Bronchial epithelial cell (primary cell): ENCODE results near the gene DUSP22. TPM values are rescaled to one million over a fixed set of nuclear protein-coding genes. Genes with fewer than 3 reads are reported as not detected.
A peak's percentile ranks its signal among the peaks of the same experiment; 100 is the strongest.
"Not testable (repeated sequence)": the region's sequence is repeated elsewhere in the genome, so short reads cannot be mapped to it uniquely, and the experiment has no call there.

ENCODE experiments used
- DNase-seq: peaks from one replicate; pipeline ENCODE4 v3.0.0-alpha.2; 2010; ENCODE audit warnings: low read depth
- FAIRE-seq: peaks from 2 replicates; lab custom pipeline; 2011; peaks lifted over from hg19 to GRCh38; lab: Jason Lieb, UNC
- H3K27me3 ChIP-seq: 2 replicates; pipeline ENCODE4 v1.5.1; 2011; ENCODE audit warnings: low read length; ENCODE audit not compliant: control insufficient read depth, insufficient read depth
- H3K36me3 ChIP-seq: 2 replicates; pipeline ENCODE4 v1.5.1; 2011; ENCODE audit warnings: low read length; ENCODE audit not compliant: control insufficient read depth, insufficient read depth
- H3K4me3 ChIP-seq: 2 replicates; pipeline ENCODE4 v1.5.1; 2011; ENCODE audit warnings: mild to moderate bottlenecking, low read depth, low read length, control low read depth
- total RNA-seq: library from RNA; depleted of rRNA; stranded (reverse); fragments of >200 nt; gene quantifications from 2 replicates; pipeline ENCODE4 v1.2.1, GENCODE V29; 2014
- TF ChIP-seq, protein P1 (sequence below): IDR thresholded peaks from 2 replicates; pipeline ENCODE4 v1.5.1; 2011; ENCODE audit warnings: mild to moderate bottlenecking, moderate library complexity, low read length, control low read depth, inconsistent platforms; ENCODE audit not compliant: insufficient read depth, severe bottlenecking

The DUSP22 gene
- total RNA-seq, 1 donor from 2014 or later, result 33.7 TPM

GRCh38 chr6:367891-368630, 75.8 kb downstream of the DUSP22 start:
- no peak for FAIRE-seq
- no peaks in the 10 kb centered on the region for H3K36me3 ChIP-seq
- no peak overlapping the region for H3K4me3 ChIP-seq
- TF ChIP-seq, protein P1, sequence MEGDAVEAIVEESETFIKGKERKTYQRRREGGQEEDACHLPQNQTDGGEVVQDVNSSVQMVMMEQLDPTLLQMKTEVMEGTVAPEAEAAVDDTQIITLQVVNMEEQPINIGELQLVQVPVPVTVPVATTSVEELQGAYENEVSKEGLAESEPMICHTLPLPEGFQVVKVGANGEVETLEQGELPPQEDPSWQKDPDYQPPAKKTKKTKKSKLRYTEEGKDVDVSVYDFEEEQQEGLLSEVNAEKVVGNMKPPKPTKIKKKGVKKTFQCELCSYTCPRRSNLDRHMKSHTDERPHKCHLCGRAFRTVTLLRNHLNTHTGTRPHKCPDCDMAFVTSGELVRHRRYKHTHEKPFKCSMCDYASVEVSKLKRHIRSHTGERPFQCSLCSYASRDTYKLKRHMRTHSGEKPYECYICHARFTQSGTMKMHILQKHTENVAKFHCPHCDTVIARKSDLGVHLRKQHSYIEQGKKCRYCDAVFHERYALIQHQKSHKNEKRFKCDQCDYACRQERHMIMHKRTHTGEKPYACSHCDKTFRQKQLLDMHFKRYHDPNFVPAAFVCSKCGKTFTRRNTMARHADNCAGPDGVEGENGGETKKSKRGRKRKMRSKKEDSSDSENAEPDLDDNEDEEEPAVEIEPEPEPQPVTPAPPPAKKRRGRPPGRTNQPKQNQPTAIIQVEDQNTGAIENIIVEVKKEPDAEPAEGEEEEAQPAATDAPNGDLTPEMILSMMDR, result no peak
- peaks cover 5% of the 10 kb centered on the region for H3K27me3 ChIP-seq
- DNase-seq, result no peak

DNA sequence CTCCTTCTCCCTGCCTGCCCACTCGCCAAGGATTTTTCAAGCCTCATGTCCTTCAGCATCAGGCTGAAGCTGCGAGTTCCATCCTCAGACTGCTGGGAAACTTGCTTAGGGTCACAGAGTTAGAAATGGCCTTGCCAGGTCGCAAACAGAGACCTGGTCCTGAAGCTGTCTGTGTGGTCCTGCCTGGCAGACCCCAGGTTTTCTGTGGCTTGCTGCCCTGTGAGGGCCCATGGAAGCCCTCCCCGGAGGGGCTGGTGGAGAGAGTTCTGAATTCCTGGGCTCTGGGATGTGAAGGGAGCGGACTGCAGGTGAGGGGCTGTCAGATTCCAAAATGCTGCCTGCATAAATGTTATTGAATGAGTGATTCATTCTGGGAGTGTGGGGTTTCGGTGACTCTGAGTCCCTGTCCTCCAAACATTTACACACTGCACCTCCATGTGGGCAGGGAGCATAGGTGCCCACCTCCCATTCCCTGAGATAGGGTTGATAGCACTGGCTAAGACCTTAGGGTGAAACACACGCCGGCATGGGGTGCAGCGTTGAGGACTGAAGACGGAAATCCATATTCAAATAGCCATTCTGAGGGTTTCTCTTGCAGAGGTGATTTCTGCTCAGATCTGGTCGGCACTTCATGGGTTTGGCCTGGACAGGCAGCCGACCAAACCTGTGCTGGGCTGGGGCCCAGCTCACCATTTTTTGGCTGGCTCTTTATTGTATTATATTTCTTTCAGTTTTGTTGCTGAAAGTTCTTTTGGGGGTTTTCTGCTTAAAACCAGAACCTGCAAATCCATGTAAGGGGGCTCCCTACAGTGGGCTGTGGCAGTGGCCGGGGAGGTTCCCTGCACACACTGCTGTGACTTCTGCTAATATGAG, 77.5 kb downstream of the DUSP22 start:
- H3K27me3 ChIP-seq, result peaks cover 10% of the 10 kb centered on the region
- TF ChIP-seq, protein P1, result no peak
- no peaks in the 10 kb centered on the region for H3K36me3 ChIP-seq
- no peak overlapping the region for H3K4me3 ChIP-seq
- no peak for DNase-seq
- FAIRE-seq, result no peak

GRCh38 chr6:370555-370954, 78.3 kb downstream of the DUSP22 start:
- peaks cover 10% of the 10 kb centered on the region for H3K27me3 ChIP-seq
- TF ChIP-seq, protein P1, result no peak
- DNase-seq (no peak), FAIRE-seq (no peak)
- H3K36me3 ChIP-seq, result no peaks in the 10 kb centered on the region
- H3K4me3 ChIP-seq, result no peak overlapping the region

DNA sequence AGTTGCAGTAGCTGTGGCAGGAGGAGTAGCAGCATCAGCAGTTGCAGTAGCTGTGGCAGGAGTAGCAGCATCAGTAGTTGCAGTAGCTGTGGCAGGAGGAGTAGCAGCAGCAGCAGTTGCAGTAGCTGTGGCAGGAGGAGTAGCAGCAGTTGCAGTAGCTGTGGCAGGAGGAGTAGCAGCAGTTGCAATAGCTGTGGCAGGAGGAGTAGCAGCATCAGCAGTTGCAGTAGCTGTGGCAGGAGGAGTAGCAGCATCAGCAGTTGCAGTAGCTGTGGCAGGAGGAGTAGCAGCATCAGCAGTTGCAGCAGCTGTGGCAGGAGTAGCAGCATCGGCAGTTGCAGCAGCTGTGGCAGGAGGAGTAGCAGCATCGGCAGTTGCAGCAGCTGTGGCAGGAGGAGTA, 79.6 kb downstream of the DUSP22 start:
- not testable (repeated sequence) for DNase-seq, H3K27me3 ChIP-seq, H3K4me3 ChIP-seq, H3K36me3 ChIP-seq
- FAIRE-seq, result peak; percentile 95

GRCh38 chr6:372336-372911, 80.1 kb downstream of the DUSP22 start:
- TF ChIP-seq, protein P1, result no peak
- no peak for FAIRE-seq
- no peaks in the 10 kb centered on the region for H3K36me3 ChIP-seq
- DNase-seq, result no peak
- H3K4me3 ChIP-seq, result no peak overlapping the region
- H3K27me3 ChIP-seq, result peaks cover 10% of the 10 kb centered on the region

GRCh38 chr6:373031-373430, 80.7 kb downstream of the DUSP22 start:
- no peak overlapping the region for H3K4me3 ChIP-seq
- TF ChIP-seq, protein P1, result no peak
- no peaks in the 10 kb centered on the region for H3K36me3 ChIP-seq
- DNase-seq, result no peak
- peaks cover 10% of the 10 kb centered on the region for H3K27me3 ChIP-seq
- no peak for FAIRE-seq
